H1 (cell line): ENCODE data around the gene SPAG17. TPM values are rescaled to one million over a fixed set of nuclear protein-coding genes. Genes with fewer than 3 reads are reported as not detected.

Experiments used
- SIX5 ChIP-seq: IDR thresholded peaks from 2 replicates; pipeline ENCODE4 v1.6.1; 2011; ENCODE audit warnings: mild to moderate bottlenecking, low read depth, low read length
- polyA plus RNA-seq, 7 experiments: library from polyadenylated mRNA; depleted of rRNA in 3 of 7; stranded (reverse) in 5 of 7; unstranded in 2 of 7; fragments of >200 nt in 5 of 7; fragments of 200-250 nt in 2 of 7; gene quantifications; 1 replicate in 5 of 7; 2 replicates in 1 of 7; 4 replicates in 1 of 7; pipeline versions ENCODE4 v1.2.1 to v1.2.3, GENCODE V29; 2011 to 2013; ENCODE audit warnings: missing spikeins in 2 of 7, mixed read lengths in 2 of 7
- total RNA-seq: library from RNA; stranded (reverse); fragmentation: NEBNext Ultra II Directional; extraction: Animal tissue kit (Norgen Biotek cat#: 25700); gene quantifications from 2 replicates; pipeline ENCODE4 v1.2.1, GENCODE V29; 2021

The SPAG17 gene
- total and polyA plus RNA-seq, 2 of the 8 experiments (the other 6 are each of a cell fraction or from before 2014, with no cell fraction given), result 0.56 to 0.62 TPM

DNA sequence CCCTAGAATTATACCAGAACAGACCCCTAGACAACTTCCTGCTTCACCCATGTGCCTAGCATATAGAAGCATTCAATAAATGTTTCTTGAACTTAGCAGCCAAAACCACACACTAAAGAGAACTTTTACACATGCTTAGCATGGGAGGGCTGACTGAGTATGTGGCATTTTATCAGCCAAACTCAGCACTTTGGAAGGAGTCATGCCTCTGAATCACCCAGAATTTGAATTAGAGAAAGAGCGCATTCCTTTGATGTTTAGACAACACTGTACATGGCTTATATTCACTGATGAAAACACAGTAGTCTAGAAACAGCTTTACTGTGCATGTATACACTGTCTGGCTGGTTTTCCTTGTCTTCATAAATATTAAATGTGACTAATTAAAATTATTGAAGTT lies 26.1 kb downstream of the SPAG17 start (continued):
- TF ChIP-seq SIX5, result no peak
